ENCODE data around the gene LEKR1. TPM values are rescaled to one million over a fixed set of nuclear protein-coding genes. Genes with fewer than 3 reads are reported as not detected.

LEKR1 gene
- total and polyA plus RNA-seq, 2 of the 13 experiments (the other 11 are each of a cell fraction or from before 2014, with no cell fraction given), result 0.49 to 1.5 TPM

- TF ChIP-seq AHDC1 (CRISPR knock-in tag; IDR thresholded peaks at IDR 0.05; ENCODE audit: borderline replicate concordance), result no peak; the same call in 1 of the 2 replicates
- TF ChIP-seq FOXP1 (IDR thresholded peaks at IDR 0.05), result no peak
- 0 out of 2 replicates have a peak, but pooled peaks have one; percentile 9 for TF ChIP-seq FOXP1 (CRISPR knock-in tag; IDR thresholded peaks at IDR 0.05)
- no peak for TF ChIP-seq THYN1 (CRISPR knock-in tag; IDR thresholded peaks at IDR 0.05; ENCODE audit: borderline replicate concordance, low read depth)
- no peak for TF ChIP-seq TCF7 (IDR thresholded peaks at IDR 0.05; ENCODE audit: low read depth)
- peak; percentile 87 for TF ChIP-seq ZNF263 (CRISPR knock-in tag; IDR thresholded peaks at IDR 0.05)
- TF ChIP-seq, protein P1, sequence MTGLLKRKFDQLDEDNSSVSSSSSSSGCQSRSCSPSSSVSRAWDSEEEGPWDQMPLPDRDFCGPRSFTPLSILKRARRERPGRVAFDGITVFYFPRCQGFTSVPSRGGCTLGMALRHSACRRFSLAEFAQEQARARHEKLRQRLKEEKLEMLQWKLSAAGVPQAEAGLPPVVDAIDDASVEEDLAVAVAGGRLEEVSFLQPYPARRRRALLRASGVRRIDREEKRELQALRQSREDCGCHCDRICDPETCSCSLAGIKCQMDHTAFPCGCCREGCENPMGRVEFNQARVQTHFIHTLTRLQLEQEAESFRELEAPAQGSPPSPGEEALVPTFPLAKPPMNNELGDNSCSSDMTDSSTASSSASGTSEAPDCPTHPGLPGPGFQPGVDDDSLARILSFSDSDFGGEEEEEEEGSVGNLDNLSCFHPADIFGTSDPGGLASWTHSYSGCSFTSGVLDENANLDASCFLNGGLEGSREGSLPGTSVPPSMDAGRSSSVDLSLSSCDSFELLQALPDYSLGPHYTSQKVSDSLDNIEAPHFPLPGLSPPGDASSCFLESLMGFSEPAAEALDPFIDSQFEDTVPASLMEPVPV (CRISPR knock-in tag; IDR thresholded peaks at IDR 0.05), result no peak; the same call in 1 of the 2 replicates
- no peak; the same call in 1 of the 2 replicates for TF ChIP-seq ZNF841 (CRISPR knock-in tag; IDR thresholded peaks at IDR 0.05; ENCODE audit: borderline replicate concordance)
- TF ChIP-seq ZNF619 (CRISPR knock-in tag; IDR thresholded peaks at IDR 0.05), result peak; percentile 94; the same call in 1 of the 2 replicates
- TF ChIP-seq, protein P2, sequence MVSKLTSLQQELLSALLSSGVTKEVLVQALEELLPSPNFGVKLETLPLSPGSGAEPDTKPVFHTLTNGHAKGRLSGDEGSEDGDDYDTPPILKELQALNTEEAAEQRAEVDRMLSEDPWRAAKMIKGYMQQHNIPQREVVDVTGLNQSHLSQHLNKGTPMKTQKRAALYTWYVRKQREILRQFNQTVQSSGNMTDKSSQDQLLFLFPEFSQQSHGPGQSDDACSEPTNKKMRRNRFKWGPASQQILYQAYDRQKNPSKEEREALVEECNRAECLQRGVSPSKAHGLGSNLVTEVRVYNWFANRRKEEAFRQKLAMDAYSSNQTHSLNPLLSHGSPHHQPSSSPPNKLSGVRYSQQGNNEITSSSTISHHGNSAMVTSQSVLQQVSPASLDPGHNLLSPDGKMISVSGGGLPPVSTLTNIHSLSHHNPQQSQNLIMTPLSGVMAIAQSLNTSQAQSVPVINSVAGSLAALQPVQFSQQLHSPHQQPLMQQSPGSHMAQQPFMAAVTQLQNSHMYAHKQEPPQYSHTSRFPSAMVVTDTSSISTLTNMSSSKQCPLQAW (CRISPR knock-in tag; IDR thresholded peaks at IDR 0.05), result peak; percentile 93
- TF ChIP-seq RAD51 (IDR thresholded peaks at IDR 0.05; ENCODE audit: borderline replicate concordance), result no peak
- no peak for TF ChIP-seq RFX1 (IDR thresholded peaks at IDR 0.05)
- TF ChIP-seq U2AF2 (IDR thresholded peaks at IDR 0.05; ENCODE audit: low read depth, low read length), result no peak
- peak; percentile 56 for TF ChIP-seq HDAC2 (CRISPR knock-in tag; IDR thresholded peaks at IDR 0.05)
- peak; percentile 84 for TF ChIP-seq ZNF777 (CRISPR knock-in tag; IDR thresholded peaks at IDR 0.05)
- peak; percentile 62; the same call in 1 of the 2 replicates for TF ChIP-seq ELF3 (CRISPR knock-in tag; IDR thresholded peaks at IDR 0.05)
- no peak for TF ChIP-seq ZNF468 (CRISPR knock-in tag; IDR thresholded peaks at IDR 0.05)
Observed at GRCh38 chr3:157088601-157089454, 262.7 kb downstream of the LEKR1 start (continued).
